CD4-positive, alpha-beta T cell treated with Interleukin-2 at 100 ng/mL for 4 hours (primary cell): ENCODE measurements around the gene ZNF805.
A peak's percentile ranks its signal among the peaks of the same experiment; 100 is the strongest.
"Not testable (repeated sequence)": the region's sequence is repeated elsewhere in the genome, so short reads cannot be mapped to it uniquely, and the experiment has no call there.

Experiments
- DNase-seq: peaks from one replicate; pipeline ENCODE4 v3.0.0-alpha.2; 2020; ENCODE audit warnings: low spot score

The ZNF805 gene

DNA sequence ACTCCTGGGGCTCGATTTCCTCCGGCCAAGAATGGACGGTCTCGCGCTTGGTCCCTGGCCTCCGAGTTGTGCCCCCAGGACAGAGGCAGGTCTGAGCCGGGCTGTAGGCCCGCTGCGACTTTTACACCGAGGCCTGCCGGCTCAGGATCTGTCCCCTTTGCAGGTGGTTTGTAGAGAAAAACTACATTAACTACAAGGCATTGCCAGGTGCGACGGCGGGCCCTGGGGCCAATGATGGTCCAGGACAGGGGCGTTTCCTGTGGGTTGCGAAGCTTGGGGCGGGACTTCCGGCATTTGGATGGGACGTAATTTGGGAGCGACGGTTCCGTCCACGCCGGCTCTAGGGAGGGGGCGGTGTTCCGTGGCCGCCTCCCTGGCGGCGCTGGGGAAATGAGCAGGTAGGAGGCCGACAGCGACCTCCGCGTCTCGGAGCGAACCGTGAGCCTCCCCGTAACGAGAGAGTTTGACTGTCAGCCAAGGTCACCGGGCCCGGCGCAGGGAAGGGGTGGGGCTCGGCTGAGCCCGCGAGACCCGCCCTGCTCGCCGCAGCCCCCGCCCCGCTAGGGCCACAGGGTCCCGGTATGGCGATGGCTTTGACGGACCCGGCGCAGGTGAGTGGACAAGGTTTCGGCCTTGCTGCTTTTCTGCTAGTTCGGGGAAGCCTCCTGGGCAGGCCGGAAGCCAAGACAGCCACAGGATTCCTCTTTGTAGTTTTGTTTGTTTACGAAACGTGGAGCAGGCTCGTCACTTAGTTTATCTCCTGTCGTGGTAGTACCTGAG is at the start of gene ZNF805:
Gene ZNF805, plus strand, starts transcription at position 322 of the 780 bp plus-strand sequence. Its CDS starts 260 bp downstream, at position 582.
- DNase-seq: peak; percentile 97

DNA sequence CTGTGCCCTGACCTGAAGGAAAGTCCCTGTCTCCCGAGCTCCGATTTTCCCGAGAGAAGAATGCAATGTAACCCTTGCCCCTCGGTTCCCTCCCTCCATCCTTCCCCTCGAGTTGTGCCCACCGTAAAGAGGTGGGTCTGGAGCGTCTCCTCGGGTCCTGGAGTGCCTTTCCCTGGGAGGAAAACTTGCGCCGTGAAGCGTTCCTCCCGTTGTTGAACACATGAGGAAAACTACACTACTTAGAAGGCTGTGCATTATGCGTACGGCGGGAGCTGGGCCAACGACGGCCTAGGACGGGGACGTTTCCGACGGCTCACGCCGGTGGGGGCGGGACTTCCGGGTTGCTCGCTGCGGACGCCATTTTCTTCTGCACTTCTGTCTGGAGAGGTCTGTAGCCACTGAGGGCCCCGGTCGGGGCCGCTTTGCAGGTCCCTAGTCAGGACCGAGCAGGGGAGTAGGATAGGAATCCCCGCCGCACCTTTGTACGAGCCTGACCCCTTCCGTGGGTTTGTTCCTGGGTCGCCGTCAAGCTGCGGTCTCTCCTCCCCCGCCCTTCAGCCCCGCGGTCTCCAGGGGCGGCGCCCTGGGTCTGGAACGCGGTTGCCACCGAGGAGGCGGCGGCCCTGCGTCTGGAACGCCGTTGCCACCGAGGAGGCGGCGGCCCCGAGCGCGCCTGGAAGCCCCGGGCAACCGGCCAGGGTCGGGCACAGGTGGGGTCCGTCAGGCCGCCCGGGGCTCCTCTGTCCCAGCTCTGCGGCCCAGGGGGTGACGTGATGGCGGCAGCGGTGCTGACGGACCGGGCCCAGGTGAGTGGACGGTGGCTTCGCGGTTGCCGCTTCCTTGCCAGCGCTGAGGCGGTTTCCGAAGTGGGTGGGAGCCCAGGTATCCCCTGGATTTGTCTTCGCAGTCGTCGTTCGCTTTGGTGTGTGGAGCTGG is 49.0 kb upstream of the ZNF805 start, which contains the start of gene ZNF264:
Gene ZNF264, plus strand, starts transcription at position 360 of the 936 bp plus-strand sequence. Its CDS starts 414 bp downstream, at position 774.
- DNase-seq: peak; percentile 89

DNA sequence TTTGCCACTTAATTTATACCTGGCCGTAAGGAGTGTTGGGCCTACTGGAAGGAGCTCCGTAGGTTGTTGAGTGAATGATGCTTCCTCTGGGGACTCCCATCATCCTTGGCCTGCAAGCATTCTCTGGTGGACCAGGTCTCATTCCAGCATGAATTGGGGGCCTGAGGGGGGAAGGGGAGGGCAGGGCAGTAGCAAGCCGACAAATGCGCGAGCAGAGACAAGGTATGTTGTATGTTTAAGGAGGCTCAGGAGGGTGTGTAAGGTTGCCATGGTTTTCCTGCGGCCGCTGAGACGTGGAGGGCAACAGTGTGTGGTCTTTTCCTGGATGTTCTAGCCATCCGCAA is 48.4 kb upstream of the ZNF805 start:
- DNase-seq: no peak

DNA sequence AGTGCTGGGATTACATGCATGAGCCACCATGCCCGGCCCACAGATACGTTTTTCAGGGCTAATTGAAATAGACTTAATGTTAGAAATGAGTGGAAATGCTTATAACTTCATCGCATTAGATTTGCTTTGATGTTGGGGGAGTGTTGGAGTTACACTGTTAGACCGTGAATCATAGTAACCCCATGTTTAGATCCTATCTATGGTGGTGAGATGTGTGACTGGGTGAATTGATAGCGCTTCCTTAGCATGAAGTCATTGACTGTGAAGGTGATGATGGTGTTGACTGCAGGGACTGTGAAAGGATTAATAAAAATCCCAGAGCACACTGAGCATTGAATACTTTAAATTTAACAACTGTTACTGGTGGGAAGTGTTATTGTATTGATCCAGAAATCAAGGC is 47.4 kb upstream of the ZNF805 start:
- peak; percentile 13 for DNase-seq

DNA sequence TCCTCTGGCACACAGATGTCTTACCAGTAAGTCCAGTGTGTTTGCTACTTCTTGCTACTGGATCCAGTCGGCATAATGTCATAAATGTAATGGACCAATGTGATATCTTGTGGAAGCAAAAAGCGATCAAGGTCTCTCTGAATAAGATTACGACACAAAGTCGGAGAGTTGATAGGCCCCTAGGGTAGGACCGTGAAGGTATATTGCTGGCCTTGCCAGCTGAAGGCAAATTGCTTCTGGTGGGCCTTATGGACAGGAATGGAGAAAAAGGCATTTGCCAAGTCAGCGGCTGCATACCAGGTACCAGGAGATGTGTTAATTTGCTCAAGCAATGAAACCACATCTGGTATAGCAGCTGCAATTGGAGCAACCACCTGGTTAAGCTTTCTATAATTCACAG is 42.6 kb upstream of the ZNF805 start:
- DNase-seq: not testable (repeated sequence)

DNA sequence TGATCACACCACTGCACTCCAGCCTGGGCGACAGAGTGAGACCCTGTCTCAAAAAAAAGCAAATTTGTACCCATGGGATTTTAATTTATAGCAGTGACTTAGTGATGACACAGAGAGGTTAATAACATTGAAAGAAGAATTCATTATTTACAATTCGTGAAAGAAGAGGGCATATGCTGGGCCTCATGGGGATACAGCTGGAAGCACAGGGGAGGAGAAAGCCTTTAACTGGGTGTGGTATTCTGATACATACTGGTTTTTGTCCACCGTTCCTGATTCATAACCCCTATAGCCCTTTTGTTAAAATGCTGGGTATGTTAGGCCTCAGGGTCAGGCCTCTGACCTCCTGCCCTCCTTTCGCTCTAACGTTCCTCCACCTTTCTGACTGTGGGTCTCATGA is 38.3 kb upstream of the ZNF805 start:
- no peak for DNase-seq

DNA sequence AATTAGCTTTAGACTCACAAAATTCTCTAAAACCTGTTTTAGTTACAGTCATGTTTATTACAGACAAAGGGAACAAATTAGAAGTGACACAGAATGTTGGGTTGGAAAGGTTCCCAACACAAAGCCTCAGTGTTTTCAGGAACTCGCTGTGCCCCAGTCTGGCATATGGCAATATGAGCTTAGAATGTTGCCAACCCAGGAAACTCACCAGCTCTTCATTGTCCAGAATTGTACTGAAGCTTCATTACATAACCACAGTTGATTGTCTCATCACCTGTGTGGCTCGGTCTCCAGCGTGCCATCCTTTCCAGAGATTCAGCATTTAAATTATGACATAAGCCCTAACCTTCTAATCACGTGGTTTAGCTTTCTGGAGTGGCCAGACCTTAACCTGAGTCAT is 30.1 kb upstream of the ZNF805 start:
- DNase-seq: no peak

DNA sequence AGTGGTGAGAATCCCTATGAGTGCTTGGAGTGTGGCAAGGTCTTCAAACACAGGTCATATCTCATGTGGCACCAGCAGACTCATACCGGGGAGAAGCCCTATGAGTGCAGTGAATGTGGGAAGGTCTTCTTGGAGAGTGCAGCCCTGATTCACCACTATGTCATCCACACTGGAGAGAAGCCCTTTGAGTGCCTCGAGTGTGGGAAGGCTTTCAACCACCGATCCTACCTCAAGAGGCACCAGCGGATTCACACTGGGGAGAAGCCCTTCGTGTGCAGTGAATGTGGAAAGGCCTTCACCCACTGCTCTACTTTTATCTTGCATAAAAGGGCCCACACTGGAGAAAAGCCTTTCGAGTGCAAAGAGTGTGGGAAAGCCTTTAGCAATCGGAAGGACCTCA is 28.3 kb upstream of the ZNF805 start:
- no peak for DNase-seq

DNA sequence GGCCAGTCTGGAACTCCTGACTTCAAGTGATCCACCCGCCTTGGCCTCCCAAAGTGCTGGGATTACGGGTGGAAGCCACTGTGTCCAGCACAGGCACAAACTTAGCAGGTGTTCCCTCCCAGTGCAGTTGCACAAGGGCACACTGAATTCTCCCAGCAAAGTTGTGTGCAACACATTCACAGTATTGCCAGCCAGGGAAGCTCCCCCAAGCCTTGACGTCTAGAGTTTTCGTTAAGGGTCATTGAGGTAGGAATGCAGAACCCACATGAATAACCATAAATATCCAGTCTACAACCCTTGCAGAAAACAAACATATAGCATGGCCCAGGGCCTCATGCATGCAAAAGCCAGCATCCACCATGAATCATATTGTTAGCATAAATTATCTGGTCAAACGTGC is 12.9 kb upstream of the ZNF805 start:
- DNase-seq: no peak

DNA sequence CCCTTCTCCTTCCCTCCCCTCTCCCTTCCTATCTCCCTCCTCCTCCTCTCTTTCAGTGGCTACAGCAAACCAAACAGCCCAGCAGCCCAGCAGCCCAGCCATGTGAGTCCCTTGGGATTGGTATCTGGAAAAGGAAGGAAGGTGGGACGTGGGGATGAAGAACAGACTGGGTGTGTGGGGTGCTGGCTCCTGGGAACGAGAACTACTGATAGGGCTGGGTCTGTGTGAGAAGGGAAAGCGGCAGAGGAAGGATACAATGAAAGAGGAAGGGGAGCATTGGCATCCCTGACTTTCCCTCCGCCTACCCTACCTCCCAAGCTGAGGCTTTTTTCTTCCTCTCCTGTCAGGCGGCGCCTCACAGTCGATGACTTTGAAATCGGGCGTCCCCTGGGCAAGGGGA is 8.7 kb upstream of the ZNF805 start:
- DNase-seq: no peak

DNA sequence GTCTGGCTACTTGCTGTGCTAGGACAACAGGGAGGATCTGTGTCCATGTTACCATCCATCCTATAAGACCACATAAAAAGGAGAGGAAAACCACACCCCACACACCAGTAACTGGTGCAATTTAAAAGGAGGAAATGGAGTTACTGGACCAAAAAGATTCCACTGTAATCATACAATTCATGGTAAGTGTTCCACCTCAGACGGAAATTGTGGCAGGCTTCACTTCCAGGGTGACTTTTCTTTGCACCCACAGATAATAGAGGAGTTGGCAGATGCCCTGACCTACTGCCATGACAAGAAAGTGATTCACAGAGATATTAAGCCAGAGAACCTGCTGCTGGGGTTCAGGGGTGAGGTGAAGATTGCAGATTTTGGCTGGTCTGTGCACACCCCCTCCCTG is 7.2 kb upstream of the ZNF805 start:
- no peak for DNase-seq

DNA sequence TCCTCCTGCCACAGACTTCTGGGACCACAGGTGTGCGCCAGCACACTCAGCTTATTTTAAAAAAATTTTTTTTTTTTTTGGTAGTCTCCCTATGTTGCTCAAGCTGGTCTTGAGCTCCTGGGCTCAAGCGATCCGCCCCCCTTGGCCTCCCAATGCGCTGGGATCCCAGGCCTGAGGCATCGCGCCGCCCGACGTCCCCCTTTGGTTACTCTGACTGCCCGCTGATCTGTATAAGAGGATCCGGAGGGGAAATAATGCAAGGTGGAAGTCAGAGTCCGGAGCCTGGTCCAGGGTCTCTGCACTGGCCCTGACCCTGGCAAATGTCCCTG is 486 bp upstream of the ZNF805 start:
- DNase-seq: no peak

DNA sequence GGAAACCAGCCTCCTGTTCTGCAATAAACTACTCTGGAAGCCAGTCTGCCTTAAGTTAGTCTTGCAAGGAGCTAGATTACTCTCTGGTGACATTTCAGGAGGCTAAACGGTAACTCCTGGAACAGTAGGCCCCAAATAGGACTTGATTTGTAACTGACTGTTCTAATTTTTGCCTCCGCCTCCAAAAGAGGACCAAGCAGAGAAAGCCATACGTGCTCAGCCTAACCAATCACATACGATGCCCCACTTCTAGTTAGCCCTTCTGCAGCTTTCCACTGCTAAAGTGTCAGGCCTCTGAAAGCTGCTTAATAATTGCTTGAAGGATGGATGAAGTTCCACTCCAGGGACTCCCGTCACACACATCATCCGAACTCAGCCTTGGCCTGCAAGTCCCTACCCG is 744 bp downstream of the ZNF805 start:
- no peak for DNase-seq

DNA sequence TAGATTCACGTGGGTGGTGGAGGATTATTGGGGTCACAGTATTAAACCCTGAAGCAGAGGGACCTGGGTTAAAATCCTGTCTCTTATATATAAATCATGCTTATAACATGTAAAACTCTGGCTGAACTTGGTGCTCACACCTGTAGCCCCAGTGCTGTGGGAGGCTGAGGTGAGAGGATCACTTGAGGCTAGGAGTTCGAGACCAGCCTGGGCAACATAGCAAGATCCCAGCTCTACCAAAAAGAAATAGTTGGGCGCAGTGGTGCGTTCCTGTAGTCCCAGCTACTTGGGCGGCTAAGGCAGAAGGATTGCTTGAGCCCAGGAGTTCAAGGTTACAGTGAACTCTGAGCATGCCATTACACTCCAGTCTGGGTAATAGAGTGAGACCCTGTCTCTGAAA is 2.4 kb downstream of the ZNF805 start:
- DNase-seq: no peak

DNA sequence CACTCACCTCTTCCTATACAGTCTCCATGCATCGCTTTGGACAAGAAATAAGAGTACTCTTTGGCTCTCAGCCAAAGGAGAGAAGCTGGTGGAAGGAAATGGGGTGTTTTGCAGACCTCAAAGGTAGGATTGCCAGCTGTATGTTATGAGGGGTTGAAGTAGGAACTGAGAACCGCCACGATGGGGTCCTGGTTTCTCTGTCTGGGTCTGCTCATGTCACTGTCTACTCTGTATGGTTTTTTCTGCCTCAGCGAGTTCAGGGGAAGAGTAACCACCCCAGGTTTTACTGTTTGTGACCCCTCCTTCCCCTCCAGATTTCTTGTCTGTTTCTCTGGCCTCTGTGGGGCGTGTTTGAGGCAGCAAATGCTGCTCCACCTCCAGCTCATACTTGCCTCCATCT is 4.1 kb downstream of the ZNF805 start:
- DNase-seq: no peak

DNA sequence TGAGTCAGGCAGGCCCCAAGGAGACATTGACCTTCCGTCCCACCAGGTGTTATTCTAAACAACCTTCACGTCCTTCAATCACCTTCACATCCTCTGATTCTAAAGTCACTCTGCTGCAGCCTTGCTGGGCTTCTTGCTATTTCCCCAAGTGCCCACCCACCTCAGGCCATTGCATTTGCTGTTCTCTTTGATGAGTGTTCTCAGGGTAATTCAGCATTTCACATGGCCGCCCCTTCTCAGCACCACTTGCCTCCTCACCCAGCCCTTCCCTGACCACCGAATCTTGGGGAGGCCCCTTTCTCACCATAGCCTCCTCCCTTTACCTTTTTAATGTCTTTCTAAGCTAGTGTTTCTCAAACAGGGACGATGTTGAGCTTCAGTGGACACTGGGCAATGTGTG is 4.6 kb downstream of the ZNF805 start:
- no peak for DNase-seq

DNA sequence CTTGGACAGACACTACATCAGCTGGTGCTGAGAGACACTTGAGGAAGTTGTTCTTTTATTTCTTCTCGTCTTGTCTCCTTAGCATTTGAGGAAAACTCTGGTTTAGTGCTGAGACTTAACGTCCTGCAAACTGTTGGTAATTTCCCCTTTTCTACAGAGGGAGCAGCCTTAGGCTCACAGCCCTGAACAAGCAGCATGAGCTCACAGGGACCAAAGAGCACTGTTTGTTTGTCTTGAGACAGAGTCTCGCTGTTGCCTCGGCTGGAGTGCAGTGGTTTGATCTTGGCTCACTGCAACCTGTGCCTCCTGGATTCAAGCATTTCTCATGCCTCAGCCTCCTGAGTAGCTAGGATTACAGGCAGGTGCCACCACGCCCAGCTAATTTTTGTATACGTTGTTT is 5.5 kb downstream of the ZNF805 start:
- DNase-seq: no peak

DNA sequence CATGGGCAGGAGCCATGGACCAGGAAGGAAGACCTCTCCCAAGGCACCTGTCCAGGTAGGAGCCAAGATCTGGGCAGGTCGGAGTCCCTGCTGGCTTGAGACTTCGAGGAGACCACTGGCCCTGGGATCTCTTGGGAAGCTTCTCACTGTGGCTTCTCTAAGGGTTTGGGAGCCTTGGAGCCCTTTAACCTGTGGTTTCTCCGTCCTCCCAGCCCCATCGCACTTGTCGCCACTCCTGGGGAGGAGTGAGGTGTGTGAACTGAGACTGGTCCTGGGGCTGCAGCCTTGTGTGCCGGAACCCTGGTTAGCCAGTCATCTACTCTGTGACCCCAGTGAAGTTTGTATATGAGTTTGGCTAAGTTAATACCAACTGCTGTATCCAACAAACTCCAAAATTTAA is 8.2 kb downstream of the ZNF805 start:
- no peak for DNase-seq

DNA sequence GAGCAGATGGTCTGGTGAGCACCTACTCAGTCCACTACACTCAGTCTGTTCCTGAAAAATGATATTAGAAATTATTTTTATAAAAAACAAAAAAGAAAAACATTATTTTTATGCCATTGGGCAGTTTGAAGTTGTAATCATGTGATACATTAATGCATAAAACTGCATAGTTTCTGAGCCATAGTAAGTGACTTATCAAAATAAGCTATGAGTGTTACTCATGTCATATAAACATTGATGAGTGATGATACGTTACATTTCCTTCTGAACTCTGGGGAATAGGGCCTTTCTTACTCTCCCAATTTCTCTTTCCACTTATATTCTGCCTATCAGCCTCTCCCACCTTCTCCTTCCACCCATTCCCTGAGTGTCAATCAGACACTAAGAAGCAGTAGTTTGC is 8.9 kb downstream of the ZNF805 start:
- no peak for DNase-seq

DNA sequence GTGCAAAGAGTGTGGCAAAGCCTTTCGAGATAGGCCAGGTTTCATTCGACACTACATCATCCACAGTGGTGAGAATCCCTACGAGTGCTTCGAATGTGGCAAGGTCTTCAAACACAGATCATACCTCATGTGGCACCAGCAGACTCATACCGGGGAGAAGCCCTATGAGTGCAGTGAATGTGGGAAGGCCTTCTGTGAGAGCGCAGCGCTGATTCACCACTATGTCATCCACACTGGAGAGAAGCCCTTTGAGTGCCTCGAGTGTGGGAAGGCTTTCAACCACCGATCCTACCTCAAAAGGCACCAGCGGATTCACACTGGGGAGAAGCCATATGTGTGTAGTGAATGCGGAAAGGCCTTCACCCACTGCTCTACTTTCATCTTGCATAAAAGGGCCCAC is 13.3 kb downstream of the ZNF805 start:
- not testable (repeated sequence) for DNase-seq

DNA sequence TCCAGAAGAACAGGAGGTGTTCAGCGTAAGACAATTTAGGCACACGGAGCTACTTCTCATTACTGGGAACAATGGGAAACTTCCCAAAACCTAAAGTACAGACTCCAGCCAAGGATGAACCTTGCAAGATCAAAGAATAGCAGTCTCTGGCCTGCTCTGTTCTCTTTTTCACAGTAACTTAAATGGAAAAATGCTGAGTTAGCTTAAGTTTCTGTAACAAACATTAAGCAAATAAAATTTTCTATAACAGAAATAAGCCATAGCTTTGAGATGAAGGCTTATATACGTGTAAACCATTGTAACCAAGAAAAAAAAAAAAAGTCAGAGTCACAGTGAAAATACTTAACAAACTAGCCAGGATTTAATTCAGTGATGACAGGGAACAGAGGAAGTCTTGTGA is 21.6 kb downstream of the ZNF805 start:
- no peak for DNase-seq

DNA sequence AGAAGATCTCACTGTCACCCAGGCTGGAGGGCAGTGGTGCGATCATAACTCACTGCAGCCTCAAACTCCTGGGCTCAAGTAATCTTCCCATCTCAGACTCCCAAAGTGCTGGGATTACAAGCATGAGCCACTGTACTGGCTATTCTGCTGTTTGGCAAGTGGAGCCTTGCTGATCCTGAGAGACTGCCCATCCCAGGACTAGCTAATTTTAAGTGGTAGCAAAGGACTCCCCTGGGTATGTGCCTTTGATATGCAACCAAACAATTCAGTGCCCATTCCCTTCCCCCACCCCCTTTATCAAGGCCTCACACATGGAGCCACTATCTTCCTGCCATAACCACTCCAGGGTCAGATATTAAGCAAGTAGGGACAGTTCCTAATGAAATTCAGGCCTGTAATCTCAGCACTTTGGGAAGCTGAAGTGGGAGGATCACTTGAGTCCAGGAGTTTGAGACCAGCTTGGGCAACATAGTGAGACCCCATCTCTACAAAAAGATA is 22.9 kb downstream of the ZNF805 start:
- no peak for DNase-seq

DNA sequence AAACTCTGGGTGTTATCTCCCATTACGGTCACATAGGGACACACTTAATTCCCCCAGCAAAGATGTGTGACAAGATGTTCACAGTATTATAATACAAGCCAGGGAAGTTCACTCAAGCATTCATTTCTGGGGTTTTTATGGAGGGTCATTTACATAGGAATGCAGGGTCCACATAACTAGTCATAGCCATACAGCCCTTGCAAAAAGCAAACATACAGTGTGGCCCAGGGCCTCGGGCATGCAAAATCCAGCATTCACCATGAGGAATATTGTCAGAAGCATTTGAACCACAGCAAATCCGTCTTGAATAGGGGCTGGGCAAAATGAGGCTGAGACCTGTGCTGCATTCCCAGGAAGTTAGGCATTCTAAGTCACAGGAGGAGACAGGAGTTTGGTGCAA is 26.9 kb downstream of the ZNF805 start:
- DNase-seq: no peak
